ENCODE measurements around the gene FKBP8.

DNA sequence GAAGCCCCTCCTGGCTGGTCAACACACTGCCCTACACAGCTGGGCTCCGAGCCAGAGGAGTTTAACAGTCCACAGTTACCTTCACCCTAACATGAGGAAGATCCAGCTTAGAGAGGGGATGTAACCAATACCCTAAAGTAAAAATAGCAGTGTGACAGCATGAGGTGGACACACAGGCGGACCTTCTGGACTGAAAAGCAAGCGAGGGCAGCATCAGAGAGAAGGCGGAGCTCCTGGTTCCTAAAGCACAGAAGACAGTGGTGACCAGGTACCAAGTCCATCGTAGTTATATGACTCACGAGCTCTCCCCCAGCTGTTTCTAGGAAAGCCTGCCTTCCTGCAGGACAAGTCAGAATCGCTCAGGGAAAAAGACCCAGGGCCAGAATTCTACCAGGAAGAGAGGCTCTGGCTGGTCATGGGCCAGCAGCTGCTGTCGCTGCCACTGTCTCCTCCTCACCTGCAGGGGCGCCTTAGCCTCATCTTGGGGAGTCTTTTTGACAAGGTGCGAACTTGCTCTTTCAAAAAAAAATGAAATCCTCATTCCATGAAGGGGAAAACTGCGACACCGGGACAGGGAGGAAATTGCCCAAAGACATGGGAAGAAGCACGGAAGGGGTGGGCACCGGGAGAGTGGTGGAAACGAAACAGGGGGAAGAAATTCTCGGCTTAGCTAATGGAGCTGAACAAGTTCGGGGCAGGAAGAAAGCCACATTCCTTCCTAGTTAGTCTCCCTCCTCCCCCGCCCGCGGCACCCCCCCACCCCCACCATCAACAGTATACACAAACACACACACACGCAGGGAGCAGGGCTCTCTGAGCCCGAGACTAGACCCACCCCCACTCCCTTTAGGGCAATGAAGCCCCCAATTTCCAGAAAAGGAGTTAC lies 23.2 kb downstream of the FKBP8 start:
- TF ChIP-seq FOS (IDR thresholded peaks at IDR 0.05; ENCODE audit: low read depth, low read length), result peak; percentile 19; the same call in 1 of the 2 replicates
- peak; percentile 66; the same call in 1 of the 2 replicates for TF ChIP-seq POLR2A (IDR thresholded peaks at IDR 0.05; ENCODE audit: low read depth, low read length)
- no peak for TF ChIP-seq NFE2L2 (IDR thresholded peaks at IDR 0.05; ENCODE audit: low read depth, low read length)
- peak; percentile 20; the same call in 1 of the 2 replicates for TF ChIP-seq RAD21 (IDR thresholded peaks at IDR 0.05; ENCODE audit: low read length)

All from IMR-90 (cell line).